Measurements from ENCODE around the gene TRMT61A. TPM values are rescaled to one million over a fixed set of nuclear protein-coding genes. Genes with fewer than 3 reads are reported as not detected.

Gene TRMT61A
- total RNA-seq, 1 donor: 8.2 TPM

GRCh38 chr14:103489621-103490020 lies 39.4 kb upstream of the TRMT61A start:
- no peak for TF ChIP-seq CTCF (IDR thresholded peaks at IDR 0.05; ENCODE audit: insufficient read depth, low read depth, low read length)
- no peak overlapping the region for H3K4me3 ChIP-seq (ENCODE audit: low read depth, low read length)
- no peak for DNase-seq (ENCODE audit: low read depth)

GRCh38 chr14:103491691-103492090 lies 37.3 kb upstream of the TRMT61A start:
- no peak for TF ChIP-seq CTCF (IDR thresholded peaks at IDR 0.05; ENCODE audit: insufficient read depth, low read depth, low read length)
- DNase-seq (ENCODE audit: low read depth): no peak
- H3K4me3 ChIP-seq (ENCODE audit: low read depth, low read length): no peak overlapping the region

- H3K4me3 ChIP-seq (ENCODE audit: low read depth, low read length): no peak overlapping the region
- TF ChIP-seq CTCF (IDR thresholded peaks at IDR 0.05; ENCODE audit: insufficient read depth, low read depth, low read length): no peak
- no peak for DNase-seq (ENCODE audit: low read depth)
Observed at GRCh38 chr14:103492156-103492925, 36.7 kb upstream of the TRMT61A start.

- no peak overlapping the region for H3K4me3 ChIP-seq (ENCODE audit: low read depth, low read length)
- no peak for DNase-seq (ENCODE audit: low read depth)
- no peak for TF ChIP-seq CTCF (IDR thresholded peaks at IDR 0.05; ENCODE audit: insufficient read depth, low read depth, low read length)
Observed at GRCh38 chr14:103495854-103496253, 33.1 kb upstream of the TRMT61A start.

- H3K4me3 ChIP-seq (ENCODE audit: low read depth, low read length): no peak overlapping the region
- TF ChIP-seq CTCF (IDR thresholded peaks at IDR 0.05; ENCODE audit: insufficient read depth, low read depth, low read length): no peak
- DNase-seq (ENCODE audit: low read depth): peak; percentile 41
Observed at GRCh38 chr14:103496776-103497175, 32.2 kb upstream of the TRMT61A start.

- no peak for DNase-seq (ENCODE audit: low read depth)
- H3K4me3 ChIP-seq (ENCODE audit: low read depth, low read length): no peak overlapping the region
- no peak for TF ChIP-seq CTCF (IDR thresholded peaks at IDR 0.05; ENCODE audit: insufficient read depth, low read depth, low read length)
Observed at GRCh38 chr14:103499709-103500108, 29.3 kb upstream of the TRMT61A start.

All from fibroblast of villous mesenchyme (primary cell).